ENCODE results near the gene ZNF226.
"Not testable (repeated sequence)": the region's sequence is repeated elsewhere in the genome, so short reads cannot be mapped to it uniquely, and the experiment has no call there.

Gene ZNF226

GRCh38 chr19:44164673-44165512, at the start of gene ZNF226:
Gene ZNF226 (plus strand): TSS chr19:44165100. CDS start chr19:44170081, 4,981 bp downstream.
- peak; percentile 97 for DNase-seq

- not testable (repeated sequence) for DNase-seq
These were observed 43.7 kb upstream of the ZNF226 start for GRCh38 chr19:44121162-44121561.

- no peak for DNase-seq
These were observed 32.9 kb upstream of the ZNF226 start for GRCh38 chr19:44131955-44132354.

GRCh38 chr19:44141191-44142058, 23.5 kb upstream of the ZNF226 start, which contains the start of gene ZNF234:
Gene ZNF234 (plus strand): TSS chr19:44141554. CDS start chr19:44144633, 3,079 bp downstream.
- peak; percentile 75 for DNase-seq

- DNase-seq, result no peak
These were observed 22.9 kb upstream of the ZNF226 start for GRCh38 chr19:44142059-44142433.

GRCh38 chr19:44149776-44150175, 15.1 kb upstream of the ZNF226 start:
- no peak for DNase-seq

GRCh38 chr19:44151491-44151890, 13.4 kb upstream of the ZNF226 start:
- DNase-seq, result no peak

- DNase-seq, result no peak
These were observed 8.4 kb upstream of the ZNF226 start for GRCh38 chr19:44156475-44156874.

- DNase-seq, result no peak
These were observed 1.1 kb upstream of the ZNF226 start for GRCh38 chr19:44163789-44164188.

GRCh38 chr19:44164327-44164672, 600 bp upstream of the ZNF226 start:
- no peak for DNase-seq

GRCh38 chr19:44170660-44171059, 5.8 kb downstream of the ZNF226 start:
- DNase-seq, result not testable (repeated sequence)

- DNase-seq, result no peak
These were observed 11.7 kb downstream of the ZNF226 start for GRCh38 chr19:44176590-44176989.

- DNase-seq, result no peak
These were observed 16.1 kb downstream of the ZNF226 start for GRCh38 chr19:44180968-44181367.

GRCh38 chr19:44182145-44182544, 17.2 kb downstream of the ZNF226 start:
- DNase-seq, result no peak

- DNase-seq, result no peak
These were observed 25.1 kb downstream of the ZNF226 start for GRCh38 chr19:44190020-44190419.

- no peak for DNase-seq
These were observed 27.2 kb downstream of the ZNF226 start for GRCh38 chr19:44192127-44192526.

GRCh38 chr19:44196772-44197171, 31.9 kb downstream of the ZNF226 start:
- DNase-seq, result no peak

GRCh38 chr19:44202470-44202869, 37.6 kb downstream of the ZNF226 start:
- DNase-seq, result no peak

GRCh38 chr19:44202974-44203373, 38.1 kb downstream of the ZNF226 start:
- DNase-seq, result no peak

- not testable (repeated sequence) for DNase-seq
These were observed 39.0 kb downstream of the ZNF226 start for GRCh38 chr19:44203877-44204276.

- no peak for DNase-seq
These were observed 39.9 kb downstream of the ZNF226 start for GRCh38 chr19:44204772-44205171.

- peak; percentile 95 for DNase-seq
These were observed 42.4 kb downstream of the ZNF226 start for GRCh38 chr19:44207126-44207803.

- peak; percentile 91 for DNase-seq
These were observed 47.5 kb downstream of the ZNF226 start, which contains the start of gene ZNF227 for GRCh38 chr19:44212250-44212865. Gene ZNF227 (plus strand): TSS chr19:44212532. CDS start chr19:44217793, 5,261 bp downstream.

Measured in DMS79 treated with DMSO at 0.1 percent for 48 hours (cell line).